NB4 (cell line): Measurements from ENCODE around the gene PAQR6.

Experiments
- CTCF ChIP-seq: IDR thresholded peaks from one replicate; pipeline ENCODE4 v1.5.1; 2012; ENCODE audit warnings: low read depth, low read length
- MAX ChIP-seq: IDR thresholded peaks from 2 replicates; pipeline ENCODE4 v1.6.1; 2011; ENCODE audit warnings: low read depth, low read length
- POLR2A ChIP-seq: IDR thresholded peaks from 2 replicates; pipeline ENCODE4 v1.6.1; 2011; ENCODE audit warnings: mild to moderate bottlenecking; ENCODE audit not compliant: insufficient read length; ENCODE audit errors: extremely low read depth

- TF ChIP-seq CTCF (no peak), POLR2A (no peak), MAX (no peak)
These were observed 18.2 kb upstream of the PAQR6 start for GRCh38 chr1:156266051-156266450.
